ENCODE results near the gene FRMD1. TPM values are rescaled to one million over a fixed set of nuclear protein-coding genes. Genes with fewer than 3 reads are reported as not detected.

Gene FRMD1
- total RNA-seq, 2 experiments from 2014 or later: not detected

DNA sequence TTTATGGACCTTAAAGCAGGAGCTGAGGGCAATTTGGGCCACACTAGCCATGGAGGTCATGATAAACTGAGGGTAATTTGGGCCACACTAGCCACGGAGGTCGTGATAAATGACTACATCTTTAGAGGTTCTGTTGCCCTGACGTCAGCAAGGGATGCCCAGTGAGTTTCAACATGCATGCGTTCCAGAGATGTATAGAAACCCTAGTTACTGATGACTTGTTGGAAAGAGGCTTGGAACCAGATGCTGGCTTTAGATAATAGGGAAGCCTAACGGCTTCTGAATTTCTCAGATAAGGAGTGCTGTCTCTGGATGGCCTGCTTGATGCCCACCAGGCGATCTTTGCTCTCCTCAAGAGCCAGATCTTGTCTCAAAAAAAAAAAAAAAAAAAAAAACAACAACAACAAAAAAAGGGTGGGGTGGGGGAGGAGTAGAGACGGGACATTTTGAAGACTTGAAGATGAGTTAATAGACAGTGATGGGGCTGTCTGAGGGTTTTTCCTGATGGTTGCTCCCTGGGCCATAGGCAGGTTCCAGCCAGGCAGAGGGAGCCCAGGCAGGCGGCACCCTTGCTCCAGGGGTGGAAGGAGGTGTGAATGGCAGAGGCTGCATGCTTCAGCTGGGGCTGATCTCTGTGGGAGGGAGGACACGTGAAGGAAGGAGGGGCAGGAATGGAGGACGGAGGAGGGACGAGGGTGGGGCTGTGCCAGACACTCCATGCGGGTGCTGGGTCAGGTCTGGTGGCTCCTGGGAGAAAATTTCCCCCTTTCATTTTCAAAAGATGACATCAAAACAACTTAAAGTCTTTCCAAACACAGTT lies 27.0 kb upstream of the FRMD1 start:
- POLR2A ChIA-PET: no interaction called here
- no peaks in the 10 kb centered on the region for H3K4me1 Mint-ChIP-seq (ENCODE audit: low read depth)
- Histone ChIP-seq H3K27ac (ENCODE audit: low read depth in 1 of 2, low read length in 2 of 2) (no peak overlapping the region), H3K4me3 (ENCODE audit: low read length) (no peak overlapping the region), H3K4me1 (ENCODE audit: insufficient read depth, low read length) (no peaks in the 10 kb centered on the region), H3K9me3 (ENCODE audit: control insufficient read depth in 1 of 2, insufficient read depth in 1 of 2, low read length in 2 of 2) (peaks cover 0 to 5% of the 10 kb centered on the region in 2 experiments), H3K27me3 (ENCODE audit: control insufficient read depth in 1 of 2, insufficient read depth in 2 of 2, low read length in 2 of 2) (peaks cover 9 to 12% of the 10 kb centered on the region in 2 experiments), H3K36me3 (ENCODE audit: insufficient read depth, low read length) (no peaks in the 10 kb centered on the region)
- no peak overlapping the region for H3K4me3 Mint-ChIP-seq
- ATAC-seq (ENCODE audit: poor library complexity) (no peak), DNase-seq (no peak)
- TF ChIP-seq CTCF (IDR thresholded peaks at IDR 0.05): no peak
- no peaks in the 10 kb centered on the region for H3K9me3 Mint-ChIP-seq
- peaks cover 42% of the 10 kb centered on the region for H3K27me3 Mint-ChIP-seq
- H3K27ac Mint-ChIP-seq: no peak overlapping the region
- CTCF ChIA-PET: no interaction called here
- intact Hi-C loops (cut with DNase I, micrococcal nuclease): no loop called here
- no peaks in the 10 kb centered on the region for H3K36me3 Mint-ChIP-seq (ENCODE audit: low read depth)

DNA sequence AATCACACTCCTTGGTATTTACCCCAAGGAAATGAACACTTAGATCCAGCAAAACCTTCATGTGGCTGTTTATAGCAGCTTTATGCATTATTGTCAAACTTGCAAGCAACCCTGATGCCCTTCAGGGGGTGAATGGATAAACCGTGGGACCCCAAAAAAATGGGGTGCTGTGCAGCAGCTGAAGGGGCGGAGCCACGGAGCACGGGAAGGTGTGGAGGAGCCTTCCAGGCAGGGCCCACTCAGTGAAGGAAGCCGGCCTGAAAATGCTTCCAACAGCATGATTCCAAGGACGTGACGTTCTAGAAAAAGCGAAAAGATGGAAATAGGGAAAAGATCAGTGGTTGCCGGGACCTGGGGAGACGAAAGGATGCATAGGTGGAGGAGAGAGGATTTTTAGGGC lies 25.6 kb upstream of the FRMD1 start:
- DNase-seq (no peak), ATAC-seq (ENCODE audit: poor library complexity) (no peak)
- POLR2A ChIA-PET: no interaction called here

DNA sequence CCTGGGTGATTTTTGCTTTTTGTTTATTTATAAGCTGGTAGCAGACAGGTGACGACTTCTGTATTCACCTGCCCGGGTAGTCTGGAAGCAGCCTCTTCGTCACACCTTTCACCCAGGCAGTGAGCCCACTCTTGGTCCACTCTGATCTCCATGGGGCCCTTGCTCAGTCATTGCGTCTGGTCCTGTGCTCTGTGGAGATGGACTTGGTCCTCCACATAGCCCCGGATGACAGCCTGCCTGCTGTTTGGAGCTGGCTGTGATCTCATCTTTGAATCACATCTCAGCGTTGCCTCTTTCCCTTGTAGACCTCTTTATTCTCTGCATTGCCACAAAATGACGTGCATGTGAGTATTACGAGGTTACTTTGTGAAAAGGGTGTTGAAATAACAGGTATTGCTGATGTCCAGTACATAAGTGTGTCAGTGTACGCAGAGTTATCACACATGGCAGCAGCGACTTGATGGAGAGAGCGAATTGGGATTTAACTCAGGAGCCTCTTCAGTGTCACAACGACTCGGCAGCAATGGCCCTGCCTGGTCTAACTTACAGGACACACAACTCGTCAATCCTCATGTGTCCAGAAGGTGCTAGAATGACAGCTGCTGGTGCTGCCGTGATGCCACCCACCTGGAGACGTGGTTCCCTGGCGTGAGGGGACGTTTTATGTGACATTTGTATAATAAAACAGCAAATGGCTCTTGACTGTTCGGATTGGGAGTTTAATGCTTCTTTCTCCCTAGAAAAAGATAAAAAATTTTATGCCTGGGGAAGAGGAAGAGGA lies 24.2 kb upstream of the FRMD1 start:
- H3K27ac ChIP-seq (ENCODE audit: low read depth in 1 of 2, low read length in 2 of 2): no peak overlapping the region
- no peak for TF ChIP-seq CTCF (IDR thresholded peaks at IDR 0.05)
- DNase-seq (no peak), ATAC-seq (ENCODE audit: poor library complexity) (no peak)
- no peaks in the 10 kb centered on the region for H3K4me1 ChIP-seq (ENCODE audit: insufficient read depth, low read length)
- no peaks in the 10 kb centered on the region for H3K36me3 ChIP-seq (ENCODE audit: insufficient read depth, low read length)
- H3K27me3 Mint-ChIP-seq: peaks cover 51% of the 10 kb centered on the region
- H3K4me3 Mint-ChIP-seq: no peak overlapping the region
- intact Hi-C loops (cut with DNase I, micrococcal nuclease): no loop called here
- no peaks in the 10 kb centered on the region for H3K36me3 Mint-ChIP-seq (ENCODE audit: low read depth)
- POLR2A ChIA-PET: no interaction called here
- no peak overlapping the region for H3K27ac Mint-ChIP-seq
- H3K9me3 ChIP-seq (ENCODE audit: control insufficient read depth in 1 of 2, insufficient read depth in 1 of 2, low read length in 2 of 2): peaks cover 0 to 12% of the 10 kb centered on the region in 2 experiments
- H3K9me3 Mint-ChIP-seq: no peaks in the 10 kb centered on the region
- H3K4me3 ChIP-seq (ENCODE audit: low read length): no peak overlapping the region
- peaks cover 16 to 27% of the 10 kb centered on the region in 2 experiments for H3K27me3 ChIP-seq (ENCODE audit: control insufficient read depth in 1 of 2, insufficient read depth in 2 of 2, low read length in 2 of 2)
- CTCF ChIA-PET: no interaction called here
- H3K4me1 Mint-ChIP-seq (ENCODE audit: low read depth): no peaks in the 10 kb centered on the region

More for the DNA sequence above, 25.6 kb upstream of the FRMD1 start:
- intact Hi-C loops (cut with DNase I, micrococcal nuclease): no loop called here
- no peak overlapping the region for H3K4me3 Mint-ChIP-seq
- H3K4me1 Mint-ChIP-seq (ENCODE audit: low read depth): no peaks in the 10 kb centered on the region
- H3K9me3 Mint-ChIP-seq: no peaks in the 10 kb centered on the region
- H3K4me1 ChIP-seq (ENCODE audit: insufficient read depth, low read length): no peaks in the 10 kb centered on the region
- H3K36me3 Mint-ChIP-seq (ENCODE audit: low read depth): no peaks in the 10 kb centered on the region
- H3K9me3 ChIP-seq (ENCODE audit: control insufficient read depth in 1 of 2, insufficient read depth in 1 of 2, low read length in 2 of 2): peaks cover 0 to 8% of the 10 kb centered on the region in 2 experiments
- CTCF ChIA-PET: no interaction called here
- no peak overlapping the region for H3K27ac Mint-ChIP-seq
- no peak for TF ChIP-seq CTCF (IDR thresholded peaks at IDR 0.05)
- H3K4me3 ChIP-seq (ENCODE audit: low read length): no peak overlapping the region
- peaks cover 42% of the 10 kb centered on the region for H3K27me3 Mint-ChIP-seq
- no peaks in the 10 kb centered on the region for H3K36me3 ChIP-seq (ENCODE audit: insufficient read depth, low read length)
- peaks cover 11 to 22% of the 10 kb centered on the region in 2 experiments for H3K27me3 ChIP-seq (ENCODE audit: control insufficient read depth in 1 of 2, insufficient read depth in 2 of 2, low read length in 2 of 2)
- H3K27ac ChIP-seq (ENCODE audit: low read depth in 1 of 2, low read length in 2 of 2): no peak overlapping the region

Measured in CD4-positive, alpha-beta T cell (primary cell).